Measurements from ENCODE around the gene OR2T8. TPM values are rescaled to one million over a fixed set of nuclear protein-coding genes. Genes with fewer than 3 reads are reported as not detected.
"Not testable (repeated sequence)": the region's sequence is repeated elsewhere in the genome, so short reads cannot be mapped to it uniquely, and the experiment has no call there.

The OR2T8 gene
- total RNA-seq, 4 donors from 2014 or later = not detected

GRCh38 chr1:247936965-247937734 is 17.1 kb downstream of the OR2T8 start:
- H3K4me3 ChIP-seq = peak overlapping the region in 3 of 4 donors; percentile 4 to 39 (median 22)
- WGBS, 2 donors (ENCODE audit: low coverage in 1 of 2) = 21 to 46% methylated on average over 2 to 44 of the region's 44 CpGs

GRCh38 chr1:247942624-247943023 is 22.6 kb downstream of the OR2T8 start:
- in situ Hi-C loops (cut with MboI; ENCODE audit: low pct_ligation_motif_present in 1 of 4, low pct_unique_long_range_greater_than_20kb in 1 of 4, low sequenced_read_pairs in 3 of 4) = no loop called here
- no peaks in the 10 kb centered on the region for H3K27me3 ChIP-seq
- no peak for TF ChIP-seq POLR2A (IDR thresholded peaks at IDR 0.05)
- no peak for TF ChIP-seq POLR2AphosphoS5 (IDR thresholded peaks at IDR 0.05)
- no peak for TF ChIP-seq CTCF (IDR thresholded peaks at IDR 0.05)
- no peak for TF ChIP-seq EP300 (IDR thresholded peaks at IDR 0.05; ENCODE audit: low read depth)
- H3K27ac ChIP-seq = no peak overlapping the region
- WGBS, 2 donors (ENCODE audit: low coverage in 1 of 2) = 86 to 96% methylated on average over 6 of the region's 6 CpGs
- intact Hi-C loops (cut with DNase I; ENCODE audit: low total_unique reads) = no loop called here
- H3K4me3 ChIP-seq = no peak overlapping the region
- no peaks in the 10 kb centered on the region for H3K36me3 ChIP-seq
- H3K9me3 ChIP-seq = no peaks in the 10 kb centered on the region
- H3K4me1 ChIP-seq = no peaks in the 10 kb centered on the region
- DNase-seq = no peak

More at GRCh38 chr1:247936965-247937734, 17.1 kb downstream of the OR2T8 start:
- peak; percentile 41 to 62 (median 47) for TF ChIP-seq CTCF (IDR thresholded peaks at IDR 0.05)
- intact Hi-C loops (cut with DNase I; ENCODE audit: low total_unique reads); H3K9me3 ChIP-seq; H3K27ac ChIP-seq; H3K36me3 ChIP-seq; in situ Hi-C loops (cut with MboI; ENCODE audit: low pct_ligation_motif_present in 1 of 4, low pct_unique_long_range_greater_than_20kb in 1 of 4, low sequenced_read_pairs in 3 of 4); H3K4me1 ChIP-seq; H3K27me3 ChIP-seq: not testable (repeated sequence)
- peak; percentile 81 for DNase-seq

- no peak for DNase-seq
- Histone ChIP-seq H3K4me1 (no peaks in the 10 kb centered on the region), H3K27me3 (no peaks in the 10 kb centered on the region), H3K4me3 (no peak within 1 kb of the TSS), H3K9me3 (no peaks in the 10 kb centered on the region), H3K27ac (no peak within 1 kb of the TSS), H3K36me3 (no peaks in the 10 kb centered on the region)
- in situ Hi-C loops (cut with MboI; ENCODE audit: low pct_ligation_motif_present in 1 of 4, low pct_unique_long_range_greater_than_20kb in 1 of 4, low sequenced_read_pairs in 3 of 4) = no loop called here
- intact Hi-C loops (cut with DNase I; ENCODE audit: low total_unique reads) = no loop called here
- 79 to 86% methylated on average over 3 of the region's 3 CpGs for WGBS, 2 donors (ENCODE audit: low coverage in 1 of 2)
- no peak for TF ChIP-seq EP300 (IDR thresholded peaks at IDR 0.05; ENCODE audit: low read depth)
- TF ChIP-seq POLR2AphosphoS5 (IDR thresholded peaks at IDR 0.05) = no peak
- TF ChIP-seq CTCF (IDR thresholded peaks at IDR 0.05) = no peak
- no peak for TF ChIP-seq POLR2A (IDR thresholded peaks at IDR 0.05)
Measured at GRCh38 chr1:247948558-247948957, 28.5 kb downstream of the OR2T8 start, which contains the start of gene OR2L8. Gene OR2L8 (plus strand): TSS chr1:247948858. CDS start chr1:247948858, 0 bp downstream.

- intact Hi-C loops (cut with DNase I; ENCODE audit: low total_unique reads) (no loop called here), in situ Hi-C loops (cut with MboI; ENCODE audit: low pct_ligation_motif_present in 1 of 4, low pct_unique_long_range_greater_than_20kb in 1 of 4, low sequenced_read_pairs in 3 of 4) (no loop called here)
- no peak overlapping the region for H3K4me3 ChIP-seq
- 91 to 100% methylated on average over 1 of the region's 1 CpG for WGBS, 2 donors (ENCODE audit: low coverage in 1 of 2)
- H3K36me3 ChIP-seq = no peaks in the 10 kb centered on the region
- H3K4me1 ChIP-seq = no peaks in the 10 kb centered on the region
- H3K27ac ChIP-seq = no peak overlapping the region
- H3K9me3 ChIP-seq = no peaks in the 10 kb centered on the region
- no peak for DNase-seq
- TF ChIP-seq POLR2AphosphoS5 (IDR thresholded peaks at IDR 0.05) (no peak), EP300 (IDR thresholded peaks at IDR 0.05; ENCODE audit: low read depth) (no peak), POLR2A (IDR thresholded peaks at IDR 0.05) (no peak), CTCF (IDR thresholded peaks at IDR 0.05) (no peak)
- no peaks in the 10 kb centered on the region for H3K27me3 ChIP-seq
Measured at GRCh38 chr1:247953408-247953807, 33.4 kb downstream of the OR2T8 start.

All from transverse colon (tissue), 4 donors.